ENCODE measurements around the gene LARP1B. TPM values are rescaled to one million over a fixed set of nuclear protein-coding genes. Genes with fewer than 3 reads are reported as not detected.
"Not testable (repeated sequence)": the region's sequence is repeated elsewhere in the genome, so short reads cannot be mapped to it uniquely, and the experiment has no call there.

Gene LARP1B
- total and polyA plus RNA-seq, 2 donors (not counting 1 experiment from before 2014, with no cell fraction given): 4.5 to 14.6 TPM

GRCh38 chr4:128061566-128062536 is 739 bp downstream of the LARP1B start:
- no peaks in the 10 kb centered on the region for H3K36me3 ChIP-seq (replicated peaks in 1 of 2; ENCODE audit: control extremely low read depth in 1 of 2, control insufficient read depth in 1 of 2, extremely low read depth in 1 of 2, insufficient read depth in 2 of 2, low read length in 1 of 2)
- WGBS (ENCODE audit: insufficient coverage): under 1% methylated on average over 96 of the region's 101 CpGs
- intact Hi-C loops (cut with micrococcal nuclease): loop anchor here (1.0 kb wide), 3 partner anchors 97 to 226 kb away; partner anchors contain the start of genes ABHD18, MFSD8 and PLK4
- H3K4me2 ChIP-seq (replicated peaks; ENCODE audit: low read depth, low read length, poor library complexity, severe bottlenecking): peak overlapping the region; percentile 99
- H3K4me1 ChIP-seq (ENCODE audit: control insufficient read depth in 2 of 2, insufficient read depth in 2 of 2, low read length in 2 of 2): peaks cover 3 to 12% of the 10 kb centered on the region in 2 donors
- peak overlapping the region; percentile 41 to 72 (median 66) for H3K4me3 ChIP-seq (ENCODE audit: control extremely low read depth in 1 of 5, extremely low read depth in 1 of 5, insufficient read depth in 1 of 5, low read depth in 2 of 5, low read length in 4 of 5)
- H3K27ac Mint-ChIP-seq: peak overlapping the region; percentile 81
- H4K20me1 ChIP-seq (ENCODE audit: control insufficient read depth, insufficient read depth, low read length, poor library complexity, severe bottlenecking): no peaks in the 10 kb centered on the region
- H2AFZ ChIP-seq (ENCODE audit: insufficient read depth, low read depth, low read length, poor library complexity, severe bottlenecking): peak overlapping the region; percentile 90
- POLR2A ChIA-PET: interaction anchor here (1.1 to 1.8 kb wide), 4 partner anchors 97 to 748 kb away, joined by 4 to 20 read pairs (median 11); partner anchors contain the start of genes ABHD18, MFSD8, PGRMC2 and PLK4
- peak overlapping the region; percentile 90 for H3K4me3 Mint-ChIP-seq
- CTCF ChIA-PET: interaction anchor here (2.0 kb wide), 1 partner anchor 96 kb away, joined by 18 read pairs; the partner anchor contains the start of genes ABHD18 and MFSD8
- ATAC-seq (ENCODE audit: low read depth): peak; percentile 28
- H3K9ac ChIP-seq (ENCODE audit: low read length): peak overlapping the region; percentile 91
- H3K27me3 ChIP-seq (replicated peaks in 1 of 4; ENCODE audit: control extremely low read depth in 1 of 4, control insufficient read depth in 3 of 4, insufficient read depth in 4 of 4, low read length in 3 of 4): no peaks in the 10 kb centered on the region
- TF ChIP-seq, protein P1, sequence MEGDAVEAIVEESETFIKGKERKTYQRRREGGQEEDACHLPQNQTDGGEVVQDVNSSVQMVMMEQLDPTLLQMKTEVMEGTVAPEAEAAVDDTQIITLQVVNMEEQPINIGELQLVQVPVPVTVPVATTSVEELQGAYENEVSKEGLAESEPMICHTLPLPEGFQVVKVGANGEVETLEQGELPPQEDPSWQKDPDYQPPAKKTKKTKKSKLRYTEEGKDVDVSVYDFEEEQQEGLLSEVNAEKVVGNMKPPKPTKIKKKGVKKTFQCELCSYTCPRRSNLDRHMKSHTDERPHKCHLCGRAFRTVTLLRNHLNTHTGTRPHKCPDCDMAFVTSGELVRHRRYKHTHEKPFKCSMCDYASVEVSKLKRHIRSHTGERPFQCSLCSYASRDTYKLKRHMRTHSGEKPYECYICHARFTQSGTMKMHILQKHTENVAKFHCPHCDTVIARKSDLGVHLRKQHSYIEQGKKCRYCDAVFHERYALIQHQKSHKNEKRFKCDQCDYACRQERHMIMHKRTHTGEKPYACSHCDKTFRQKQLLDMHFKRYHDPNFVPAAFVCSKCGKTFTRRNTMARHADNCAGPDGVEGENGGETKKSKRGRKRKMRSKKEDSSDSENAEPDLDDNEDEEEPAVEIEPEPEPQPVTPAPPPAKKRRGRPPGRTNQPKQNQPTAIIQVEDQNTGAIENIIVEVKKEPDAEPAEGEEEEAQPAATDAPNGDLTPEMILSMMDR (IDR thresholded peaks at IDR 0.05): no peak
- no peak for TF ChIP-seq EZH2 (IDR thresholded peaks at IDR 0.05; ENCODE audit: borderline replicate concordance, insufficient read depth, low read depth, low read length, poor library complexity, severe bottlenecking)
- H3K9me3 ChIP-seq (ENCODE audit: control extremely low read depth in 1 of 3, control insufficient read depth in 2 of 3, insufficient read depth in 1 of 3, low read length in 2 of 3): no peaks in the 10 kb centered on the region
- peak overlapping the region; percentile 67 to 96 for H3K27ac ChIP-seq (ENCODE audit: low read length in 2 of 2)
- peak; percentile 78 for DNase-seq
- H3K4me1 Mint-ChIP-seq: peaks cover 11% of the 10 kb centered on the region
- H3K9me3 Mint-ChIP-seq (ENCODE audit: insufficient read depth): no peaks in the 10 kb centered on the region
- no peaks in the 10 kb centered on the region for H3K27me3 Mint-ChIP-seq
- H3K79me2 ChIP-seq (ENCODE audit: control insufficient read depth, insufficient read depth, low read length): peaks cover 11% of the 10 kb centered on the region

DNA sequence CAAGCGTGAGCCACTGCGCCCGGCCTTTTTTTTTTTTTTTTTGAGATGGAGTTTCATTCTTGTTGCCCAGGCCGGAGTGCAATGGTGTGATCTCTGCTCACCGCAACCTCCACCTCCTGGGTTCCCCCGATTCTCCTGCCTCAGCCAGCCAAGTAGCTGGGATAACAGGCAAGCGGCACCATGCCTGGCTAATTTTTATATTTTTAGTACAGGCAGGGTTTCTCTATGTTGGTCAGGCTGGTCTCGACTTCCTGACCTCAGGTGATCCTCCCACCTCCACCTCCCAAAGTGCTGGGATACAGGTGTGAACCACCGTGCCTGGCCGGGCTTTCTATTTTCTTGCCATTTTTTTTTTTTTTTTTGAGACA is 5.3 kb downstream of the LARP1B start:
- H3K4me2 ChIP-seq (replicated peaks; ENCODE audit: low read depth, low read length, poor library complexity, severe bottlenecking); H3K27ac Mint-ChIP-seq; H3K27ac ChIP-seq (ENCODE audit: low read length in 2 of 2); H3K9me3 Mint-ChIP-seq (ENCODE audit: insufficient read depth); DNase-seq; H3K9me3 ChIP-seq (ENCODE audit: control extremely low read depth in 1 of 3, control insufficient read depth in 2 of 3, insufficient read depth in 1 of 3, low read length in 2 of 3); H3K4me3 Mint-ChIP-seq; H3K4me1 Mint-ChIP-seq; H4K20me1 ChIP-seq (ENCODE audit: control insufficient read depth, insufficient read depth, low read length, poor library complexity, severe bottlenecking); CTCF ChIA-PET; intact Hi-C loops (cut with micrococcal nuclease); H3K9ac ChIP-seq (ENCODE audit: low read length); H3K4me1 ChIP-seq (ENCODE audit: control insufficient read depth in 2 of 2, insufficient read depth in 2 of 2, low read length in 2 of 2); ATAC-seq (ENCODE audit: low read depth); H2AFZ ChIP-seq (ENCODE audit: insufficient read depth, low read depth, low read length, poor library complexity, severe bottlenecking); POLR2A ChIA-PET; H3K36me3 ChIP-seq (replicated peaks in 1 of 2; ENCODE audit: control extremely low read depth in 1 of 2, control insufficient read depth in 1 of 2, extremely low read depth in 1 of 2, insufficient read depth in 2 of 2, low read length in 1 of 2); H3K4me3 ChIP-seq (ENCODE audit: control extremely low read depth in 1 of 5, extremely low read depth in 1 of 5, insufficient read depth in 1 of 5, low read depth in 2 of 5, low read length in 4 of 5); H3K27me3 Mint-ChIP-seq; H3K27me3 ChIP-seq (replicated peaks in 1 of 4; ENCODE audit: control extremely low read depth in 1 of 4, control insufficient read depth in 3 of 4, insufficient read depth in 4 of 4, low read length in 3 of 4): not testable (repeated sequence)
- WGBS (ENCODE audit: insufficient coverage): 100% methylated on average over 1 of the region's 10 CpGs
- H3K79me2 ChIP-seq (ENCODE audit: control insufficient read depth, insufficient read depth, low read length): peaks cover 32% of the 10 kb centered on the region

All from B cell (primary cell).